HG02943 (cell line): ENCODE data around the gene CRBN.

Source experiments
- ATAC-seq: cut with Tn5 transposase; IDR thresholded peaks from one replicate; pipeline ENCODE4 v1.9.1; 2021; ENCODE audit warnings: mild to moderate bottlenecking, low read depth, moderate library complexity; ENCODE audit not compliant: unreplicated experiment

The CRBN gene

GRCh38 chr3:3179407-3180094 is at the start of gene CRBN:
Gene CRBN (minus strand): TSS chr3:3179691. CDS start chr3:3179687, 4 bp downstream.
- peak; percentile 99 for ATAC-seq

DNA sequence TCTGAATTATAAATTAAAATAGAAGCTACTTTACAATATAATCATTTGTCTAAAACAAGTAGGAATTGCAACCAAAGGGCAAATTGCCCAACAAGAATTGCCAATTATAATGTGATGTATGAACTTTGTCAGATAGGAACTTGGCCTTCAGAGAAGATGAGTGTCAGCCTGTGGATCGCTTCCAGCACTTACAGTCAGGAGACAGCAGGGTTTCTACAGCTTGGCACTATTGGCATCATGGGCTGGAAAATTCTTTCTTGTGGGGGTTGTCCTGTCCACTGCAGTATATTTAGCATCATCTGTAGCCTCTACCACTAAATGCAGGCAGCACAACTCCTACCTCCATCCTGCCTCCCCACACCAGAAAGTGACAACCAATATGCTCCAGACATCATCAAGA is 48.1 kb upstream of the CRBN start:
- no peak for ATAC-seq

GRCh38 chr3:3221528-3221927 is 42.0 kb upstream of the CRBN start:
- ATAC-seq: no peak

GRCh38 chr3:3216401-3216800 is 36.9 kb upstream of the CRBN start:
- no peak for ATAC-seq

DNA sequence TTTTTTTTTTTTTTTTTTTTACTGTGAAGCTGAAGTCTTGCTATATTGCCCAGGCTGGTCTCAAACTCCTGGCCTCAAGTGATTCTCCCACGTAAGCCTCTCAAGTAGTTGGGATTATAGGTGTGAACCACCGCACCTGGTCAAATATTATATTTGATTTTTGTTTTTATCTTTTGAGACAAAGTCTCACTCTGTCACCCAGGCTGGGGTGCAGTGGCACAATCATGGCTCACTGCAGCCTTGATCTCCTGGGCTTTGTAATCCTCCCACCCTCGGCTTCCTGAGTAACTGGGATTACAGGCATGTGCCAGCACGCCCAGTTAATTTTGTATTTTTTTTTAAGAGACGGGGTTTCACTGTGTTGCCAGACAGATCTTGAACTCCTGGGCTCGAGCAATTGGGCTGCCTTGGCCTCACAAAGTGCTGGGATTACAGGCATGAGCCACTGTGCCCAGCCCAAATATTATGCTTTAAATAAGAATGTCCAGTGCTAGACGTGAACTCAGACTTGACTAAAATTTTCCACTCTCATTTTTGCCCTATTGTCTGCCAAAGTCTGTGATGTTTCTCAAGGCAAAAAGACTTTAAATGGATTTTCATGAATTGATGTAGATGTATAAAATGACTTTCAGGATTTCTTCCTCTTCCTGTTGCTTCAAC is 33.4 kb upstream of the CRBN start:
- no peak for ATAC-seq

GRCh38 chr3:3209714-3210113 is 30.2 kb upstream of the CRBN start:
- no peak for ATAC-seq

GRCh38 chr3:3209057-3209456 is 29.6 kb upstream of the CRBN start:
- no peak for ATAC-seq

- ATAC-seq: peak; percentile 72
Measured at GRCh38 chr3:3201611-3202010, 22.1 kb upstream of the CRBN start.

DNA sequence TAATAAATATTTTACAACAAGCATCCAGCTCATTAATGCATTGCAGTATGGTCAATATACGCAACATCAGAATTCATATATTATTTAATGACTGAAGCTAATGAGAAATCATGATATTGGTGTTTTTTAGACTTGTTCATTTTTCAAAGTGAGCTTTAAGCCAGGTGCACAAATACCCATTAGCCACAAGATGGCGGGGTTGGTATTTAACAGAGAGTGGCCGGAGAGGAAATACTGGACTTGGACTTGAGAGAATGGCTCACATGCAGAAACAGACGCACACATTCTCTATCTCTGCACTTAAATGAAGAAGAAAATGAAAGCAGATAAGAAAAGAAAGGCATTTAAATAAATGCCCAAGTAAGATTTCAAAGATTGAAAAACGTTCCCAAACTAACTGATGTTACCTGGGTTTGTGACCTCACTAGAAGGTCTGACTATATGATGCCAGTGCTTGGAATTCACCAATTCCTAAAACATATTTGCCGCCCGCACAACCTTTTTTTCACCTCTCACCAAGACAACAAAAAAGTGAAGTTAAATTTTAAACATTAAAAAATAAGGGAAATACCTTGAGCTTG is 21.2 kb upstream of the CRBN start:
- ATAC-seq: peak; percentile 57

DNA sequence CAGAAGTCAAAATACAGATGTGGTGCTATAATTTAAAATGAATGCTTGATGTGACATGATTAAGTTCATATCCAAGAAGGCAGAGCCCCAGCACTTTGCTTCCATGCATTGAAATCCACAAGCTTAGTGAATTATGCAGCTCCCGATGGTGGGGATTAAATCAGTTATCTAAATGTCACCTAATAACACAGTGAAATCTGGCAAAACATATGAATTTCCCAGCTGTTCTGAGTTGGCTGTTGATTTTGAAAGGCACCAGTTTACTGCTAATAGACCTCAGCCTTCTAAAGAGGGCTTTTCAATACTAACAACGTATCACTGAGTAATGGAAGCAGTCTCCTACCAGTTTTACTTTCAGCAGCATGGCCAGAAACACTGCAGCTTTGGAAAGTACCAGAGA is 19.8 kb upstream of the CRBN start:
- no peak for ATAC-seq

GRCh38 chr3:3196148-3196861 is 16.8 kb upstream of the CRBN start:
- ATAC-seq: no peak

GRCh38 chr3:3194861-3195260 is 15.4 kb upstream of the CRBN start:
- ATAC-seq: no peak

DNA sequence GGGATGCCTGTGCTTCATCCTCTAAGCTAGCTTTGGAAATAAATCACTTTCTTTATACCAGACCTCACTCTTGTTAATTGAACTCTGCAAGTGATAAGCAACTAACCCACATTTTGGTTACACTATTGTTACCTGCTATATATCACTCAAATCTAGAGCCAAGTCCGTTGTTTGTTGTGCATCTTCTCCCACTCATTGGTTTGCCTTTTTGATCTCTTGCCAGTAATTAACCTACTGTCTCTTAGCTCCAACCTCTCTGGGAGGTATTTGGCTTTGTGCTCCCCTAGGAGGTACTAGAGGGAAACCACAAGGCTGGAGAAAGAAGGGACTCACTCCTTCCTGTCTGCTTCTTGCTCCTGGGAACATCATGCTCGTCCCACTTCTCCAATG is 12.8 kb upstream of the CRBN start:
- ATAC-seq: no peak

- ATAC-seq: no peak
Measured at GRCh38 chr3:3191675-3192285, 12.3 kb upstream of the CRBN start.

GRCh38 chr3:3189961-3190360 is 10.5 kb upstream of the CRBN start:
- no peak for ATAC-seq

- no peak for ATAC-seq
Measured at GRCh38 chr3:3189102-3189727, 9.7 kb upstream of the CRBN start.

- no peak for ATAC-seq
Measured at GRCh38 chr3:3184876-3185275, 5.4 kb upstream of the CRBN start.

GRCh38 chr3:3180456-3180855 is 965 bp upstream of the CRBN start:
- no peak for ATAC-seq

DNA sequence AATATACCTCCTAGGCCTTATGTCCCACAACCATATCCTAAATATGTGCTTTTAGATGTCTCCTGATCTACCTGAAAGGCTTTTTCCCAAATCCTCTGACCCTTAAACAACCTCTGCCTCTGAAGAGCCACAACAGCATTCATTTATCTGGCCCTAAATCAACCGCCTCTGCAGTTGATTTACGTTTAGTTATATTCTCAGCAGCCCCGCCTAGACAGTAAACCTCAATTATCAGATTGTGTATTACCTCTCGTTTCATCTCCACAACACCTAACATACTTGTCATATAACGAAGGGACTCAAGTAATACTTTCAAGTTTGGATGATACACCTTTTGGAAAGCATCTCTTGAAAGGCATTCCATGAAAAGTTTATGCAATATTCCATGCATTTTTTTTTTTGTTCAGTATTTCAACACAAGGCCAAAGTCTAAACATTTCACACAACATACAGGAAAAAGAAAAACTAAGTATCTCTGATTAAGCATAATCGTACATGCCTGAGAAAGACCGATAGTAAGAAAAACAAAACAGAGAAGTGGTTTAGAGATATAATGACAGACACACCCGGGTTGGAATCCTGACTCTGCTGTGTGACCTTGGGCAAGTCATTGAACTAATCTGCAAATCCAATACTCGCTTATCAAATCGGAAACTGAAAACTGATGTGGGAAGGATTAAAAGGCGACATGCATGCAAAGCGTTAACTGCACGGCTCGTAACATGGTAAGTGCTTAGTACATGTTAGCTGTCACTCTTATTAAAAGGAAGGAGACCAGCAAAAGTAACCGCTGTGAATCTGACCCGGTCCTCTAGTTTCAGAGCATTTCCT is 778 bp downstream of the CRBN start:
- peak; percentile 2 for ATAC-seq
